NCI-H2029 treated with DMSO at 0.1 percent for 48 hours (cell line): ENCODE results near the gene OR52W1.
"Not testable (repeated sequence)": the region's sequence is repeated elsewhere in the genome, so short reads cannot be mapped to it uniquely, and the experiment has no call there.

ENCODE experiments used
- DNase-seq: peaks from one replicate; lab custom pipeline; 2025; lab: John Stamatoyannopoulos, UW

The OR52W1 gene

GRCh38 chr11:6217722-6218121 is 18.7 kb downstream of the OR52W1 start:
- DNase-seq: no peak

DNA sequence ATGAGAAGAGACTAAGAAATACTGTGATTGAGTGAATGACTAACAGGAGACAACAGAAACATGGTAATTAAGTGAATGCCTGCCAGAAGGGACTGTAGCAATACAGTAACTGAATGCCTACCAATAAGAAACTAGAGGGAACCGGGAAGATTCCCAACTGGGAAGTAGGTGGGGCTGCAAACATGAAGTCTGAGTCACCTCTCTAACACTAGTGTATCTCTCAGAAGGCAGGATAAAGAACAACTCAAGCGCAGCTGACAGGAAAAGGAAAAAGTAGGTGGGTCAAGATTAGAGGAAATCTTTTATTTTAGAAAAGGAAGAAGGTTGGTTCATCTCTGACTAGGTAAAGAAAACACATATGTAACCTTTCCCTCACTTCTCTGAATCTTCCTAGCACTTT is 20.3 kb downstream of the OR52W1 start:
- DNase-seq: no peak

DNA sequence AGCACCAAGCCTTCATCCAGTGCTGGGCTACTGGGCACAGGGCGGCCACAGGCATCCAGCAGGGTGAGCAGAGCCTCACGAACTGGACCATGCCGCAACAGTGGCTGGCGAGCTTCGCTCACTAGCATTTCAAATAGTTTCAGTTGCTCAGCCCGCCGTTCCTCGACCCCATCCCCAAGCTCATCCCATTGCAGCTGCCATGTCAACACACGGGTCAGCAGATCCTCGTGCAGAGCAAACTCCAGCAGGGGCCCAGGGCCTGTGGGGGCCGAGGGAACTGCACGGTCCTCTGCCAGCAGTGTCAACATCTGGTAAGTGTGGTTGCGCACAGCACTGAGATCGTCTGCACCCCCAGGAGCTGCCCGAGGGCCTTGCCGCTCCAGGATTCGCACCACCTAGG is 24.8 kb downstream of the OR52W1 start:
- no peak for DNase-seq

DNA sequence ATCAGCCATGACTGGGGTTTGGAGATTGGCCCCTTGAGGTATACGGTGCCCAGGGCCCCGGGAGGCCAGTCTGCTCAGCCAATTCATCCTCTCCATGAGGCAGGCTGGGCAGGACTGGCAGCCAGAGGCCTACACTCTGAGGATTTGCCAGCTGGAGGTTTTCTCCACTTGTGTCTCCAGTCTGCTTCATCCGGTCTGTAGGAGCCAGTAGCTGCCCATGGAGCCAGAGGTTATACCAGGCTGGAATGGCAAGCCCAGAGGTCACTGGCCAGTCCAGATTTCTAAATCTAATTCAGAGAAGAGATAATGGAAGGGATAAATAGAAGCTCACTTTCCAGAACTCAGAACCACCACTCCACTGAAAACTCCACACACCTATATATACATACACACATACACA is 25.4 kb downstream of the OR52W1 start:
- DNase-seq: no peak

DNA sequence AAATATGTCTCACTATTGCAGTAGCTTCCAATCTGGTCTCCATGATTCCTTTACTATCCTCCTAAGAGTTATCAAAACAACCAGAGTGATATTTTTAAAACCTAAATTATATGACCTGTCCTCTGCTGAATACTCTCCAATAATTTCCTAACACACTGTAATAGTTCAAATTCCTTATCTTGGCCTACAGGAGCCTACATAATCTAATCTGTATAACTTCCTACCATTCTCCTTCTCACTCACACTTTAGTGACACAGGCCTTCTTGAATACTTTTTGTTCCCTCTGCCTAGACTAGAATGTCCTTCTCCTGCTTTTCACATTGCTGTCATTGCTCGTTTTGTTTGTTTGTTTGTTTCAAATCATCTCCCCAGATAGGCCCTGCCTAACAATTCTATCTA is 26.0 kb downstream of the OR52W1 start:
- DNase-seq: no peak

DNA sequence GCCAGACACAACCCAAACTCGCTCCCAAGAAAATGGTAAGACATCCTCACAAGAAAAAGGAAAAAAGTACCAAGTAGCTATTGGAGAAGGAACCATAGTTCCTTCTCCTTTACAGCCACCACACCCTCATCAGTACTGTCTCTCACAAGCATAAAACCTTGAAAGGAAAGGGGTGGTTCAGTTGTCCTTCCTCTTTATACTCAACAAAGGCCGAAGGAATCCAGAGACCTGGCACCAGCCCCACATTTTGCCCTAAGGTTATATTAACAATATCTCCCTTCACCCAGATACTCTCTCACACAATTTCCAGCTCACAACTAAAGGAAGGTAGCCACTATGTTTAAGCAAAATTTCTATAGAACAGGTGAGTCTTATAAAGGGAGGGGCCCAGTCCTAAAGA is 26.9 kb downstream of the OR52W1 start:
- no peak for DNase-seq

- DNase-seq: no peak
Measured at GRCh38 chr11:6228520-6228919, 29.5 kb downstream of the OR52W1 start.

DNA sequence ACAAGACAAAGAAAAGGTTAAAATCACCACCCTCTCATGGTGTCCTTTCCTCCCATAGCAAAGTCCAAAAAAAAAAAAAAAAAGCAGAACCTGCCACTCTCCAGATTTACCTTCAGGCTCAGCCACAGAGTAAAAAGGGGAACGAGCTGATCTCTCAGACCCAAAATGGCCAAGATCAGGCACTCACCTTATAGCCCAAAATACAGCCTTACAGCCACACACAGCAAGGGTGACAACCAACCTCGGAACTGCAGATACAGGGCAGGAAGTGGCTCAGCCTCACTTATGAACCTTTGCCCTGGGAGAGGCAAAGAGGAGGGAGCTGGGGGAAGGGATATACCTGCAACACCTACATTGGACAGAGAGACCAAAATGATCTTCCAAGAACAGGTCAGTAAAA is 30.9 kb downstream of the OR52W1 start:
- DNase-seq: no peak

DNA sequence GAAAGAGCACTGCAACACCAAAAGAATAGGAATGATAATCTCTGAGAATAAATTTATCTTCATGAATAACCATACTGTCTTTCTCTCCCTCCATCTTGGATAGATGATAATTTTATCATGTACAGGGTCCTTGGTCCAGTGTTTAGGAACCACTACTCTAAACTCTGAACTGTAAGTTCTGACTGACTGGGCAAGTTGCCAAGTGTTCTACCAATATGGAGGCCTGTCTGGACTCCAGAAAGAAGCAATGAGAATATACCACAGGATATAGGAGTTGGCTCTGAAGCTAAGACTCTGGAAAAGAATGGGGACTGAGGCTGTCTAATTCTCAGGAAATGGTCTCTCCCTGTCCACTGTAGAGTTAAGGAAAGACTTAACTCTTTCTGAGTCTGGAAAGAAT is 33.9 kb downstream of the OR52W1 start:
- DNase-seq: no peak

DNA sequence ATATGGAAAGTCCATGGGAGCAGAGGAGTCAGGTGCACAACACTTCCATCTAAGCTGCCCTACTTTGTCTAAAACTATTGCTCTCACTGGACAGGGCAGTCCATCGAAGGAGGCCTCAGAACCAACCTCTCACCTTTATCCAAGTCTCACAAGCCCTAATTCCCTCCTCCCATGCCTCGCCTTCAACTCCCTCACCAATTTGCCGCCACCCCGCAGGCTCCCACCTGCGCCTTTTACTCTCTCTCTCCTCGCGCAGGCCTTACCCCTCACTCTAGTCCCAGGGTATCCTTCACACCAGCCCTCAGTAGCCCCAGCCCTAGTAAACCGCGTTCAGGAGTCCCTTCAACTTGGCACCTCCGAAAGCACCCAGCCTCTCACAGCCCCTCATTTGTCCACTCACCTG is 35.0 kb downstream of the OR52W1 start:
- no peak for DNase-seq

GRCh38 chr11:6234387-6235107 is 35.5 kb downstream of the OR52W1 start, which contains the start of gene FHIP1B:
TSS of gene FHIP1B (minus strand) at chr11:6234636. CDS start at chr11:6224516, 10,120 bp downstream.
- peak; percentile 98 for DNase-seq

- no peak for DNase-seq
Measured at GRCh38 chr11:6237266-6237665, 38.2 kb downstream of the OR52W1 start.

DNA sequence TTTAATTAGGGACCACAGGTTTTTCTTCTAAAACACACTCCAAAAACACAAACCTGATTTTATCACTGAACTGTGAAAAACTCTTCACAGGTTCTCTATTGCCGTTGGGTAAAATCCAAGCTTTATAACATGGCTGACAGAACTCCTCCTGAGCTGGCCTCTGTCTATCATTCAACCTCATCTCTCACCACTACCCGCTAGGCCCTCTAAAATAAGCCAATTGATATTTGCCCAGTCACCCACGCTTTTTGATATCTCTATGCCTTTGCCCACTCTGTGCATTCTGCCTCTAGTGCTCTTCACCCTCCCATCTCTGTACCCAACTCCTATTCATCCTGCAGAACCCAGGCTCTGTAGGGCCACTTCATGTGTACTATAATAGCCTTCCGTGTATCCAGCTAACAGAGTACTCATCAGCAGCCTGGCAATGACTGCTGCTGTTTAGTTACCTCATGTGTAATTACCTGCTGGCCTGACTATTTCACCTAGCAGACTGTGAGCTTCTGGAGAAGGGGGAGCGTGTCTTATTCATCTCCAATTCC is 38.8 kb downstream of the OR52W1 start:
- no peak for DNase-seq

GRCh38 chr11:6238902-6239301 is 39.9 kb downstream of the OR52W1 start, which contains the start of gene CNGA4:
TSS of gene CNGA4 (plus strand) at chr11:6239089. CDS start at chr11:6239207, 118 bp downstream.
- peak; percentile 5 for DNase-seq

- DNase-seq: no peak
Measured at GRCh38 chr11:6240139-6240538, 41.1 kb downstream of the OR52W1 start.

DNA sequence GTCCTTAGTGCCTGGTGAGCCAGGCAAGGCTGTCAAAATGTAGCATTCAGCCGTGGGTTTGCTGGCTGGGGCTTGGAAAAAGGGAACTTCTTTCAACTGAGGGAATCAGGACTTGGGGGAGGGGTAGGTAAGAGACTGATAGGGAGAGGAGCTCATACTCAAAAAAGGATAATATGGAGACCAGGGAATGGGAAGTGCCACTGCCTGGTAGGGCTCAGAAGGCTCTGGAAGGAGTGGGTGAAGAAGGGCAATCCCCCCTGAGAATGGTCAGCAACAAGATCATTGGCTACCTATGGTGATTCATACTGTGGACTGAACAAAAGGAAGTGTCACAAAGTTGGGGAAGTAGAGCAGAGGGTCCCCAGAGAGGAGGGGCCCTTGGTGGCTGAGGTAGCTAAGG is 41.8 kb downstream of the OR52W1 start:
- DNase-seq: no peak

DNA sequence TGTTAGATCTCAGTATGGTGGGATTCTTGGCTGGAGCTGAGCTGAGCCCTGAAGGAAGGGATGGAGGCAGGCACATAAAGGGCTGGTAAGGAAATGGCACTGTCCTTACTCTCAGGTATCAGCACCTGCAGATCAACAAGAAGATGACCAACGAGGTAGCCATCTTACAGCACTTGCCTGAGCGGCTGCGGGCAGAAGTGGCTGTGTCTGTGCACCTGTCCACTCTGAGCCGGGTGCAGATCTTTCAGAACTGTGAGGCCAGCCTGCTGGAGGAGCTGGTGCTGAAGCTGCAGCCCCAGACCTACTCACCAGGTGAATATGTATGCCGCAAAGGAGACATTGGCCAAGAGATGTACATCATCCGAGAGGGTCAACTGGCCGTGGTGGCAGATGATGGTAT is 42.3 kb downstream of the OR52W1 start:
- DNase-seq: no peak

DNA sequence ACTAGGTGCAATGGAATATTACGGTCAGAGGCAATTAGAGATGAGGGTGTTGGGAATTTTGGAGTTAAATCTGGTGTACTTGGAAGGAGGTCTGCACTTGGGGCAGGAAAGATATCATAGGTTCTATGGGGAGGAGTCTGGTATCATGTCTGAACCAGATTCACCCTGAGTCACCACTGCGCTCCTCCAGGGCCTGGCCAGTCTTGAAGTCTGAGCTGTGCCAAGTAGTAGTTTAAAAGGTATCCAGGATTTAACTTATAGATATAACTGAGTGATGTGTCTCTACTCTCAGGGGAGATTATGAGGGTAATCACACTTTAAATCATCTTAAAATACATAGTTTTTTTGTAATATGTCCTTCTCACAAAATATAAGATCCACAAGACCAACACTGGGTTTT is 46.5 kb downstream of the OR52W1 start:
- DNase-seq: no peak

DNA sequence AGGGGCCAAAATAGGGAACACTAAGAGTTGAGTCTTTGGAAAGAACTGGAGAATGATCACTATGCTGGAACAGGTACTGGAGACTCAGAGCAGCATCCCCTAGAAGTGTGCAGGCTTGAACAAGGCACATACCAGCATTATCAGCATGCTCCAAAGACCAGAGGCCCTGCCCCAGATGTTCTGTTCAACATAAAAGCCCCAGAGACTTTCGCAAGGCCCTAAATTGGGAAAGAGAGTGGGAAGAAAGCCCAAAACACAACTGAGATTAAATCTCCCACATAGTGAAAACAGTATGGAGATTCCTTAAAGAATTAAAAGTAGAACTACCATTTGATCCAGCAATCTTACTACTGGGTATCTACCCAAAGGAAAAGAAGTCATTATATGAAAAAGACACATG is 49.2 kb downstream of the OR52W1 start:
- DNase-seq: no peak

- DNase-seq: not testable (repeated sequence)
Measured at GRCh38 chr11:6248897-6249296, 49.9 kb downstream of the OR52W1 start.
